ENCODE measurements around the gene SMAD5.

- TF ChIP-seq CTCF (IDR thresholded peaks at IDR 0.05) (no peak), POLR2A (IDR thresholded peaks at IDR 0.05) (no peak)
Measured at GRCh38 chr5:136087961-136088871, 44.4 kb upstream of the SMAD5 start.
